Measurements from ENCODE around the gene PPP6R1. TPM values are rescaled to one million over a fixed set of nuclear protein-coding genes. Genes with fewer than 3 reads are reported as not detected.

The PPP6R1 gene
- total RNA-seq, 2 experiments from 2014 or later, result 89.6 to 161 TPM

DNA sequence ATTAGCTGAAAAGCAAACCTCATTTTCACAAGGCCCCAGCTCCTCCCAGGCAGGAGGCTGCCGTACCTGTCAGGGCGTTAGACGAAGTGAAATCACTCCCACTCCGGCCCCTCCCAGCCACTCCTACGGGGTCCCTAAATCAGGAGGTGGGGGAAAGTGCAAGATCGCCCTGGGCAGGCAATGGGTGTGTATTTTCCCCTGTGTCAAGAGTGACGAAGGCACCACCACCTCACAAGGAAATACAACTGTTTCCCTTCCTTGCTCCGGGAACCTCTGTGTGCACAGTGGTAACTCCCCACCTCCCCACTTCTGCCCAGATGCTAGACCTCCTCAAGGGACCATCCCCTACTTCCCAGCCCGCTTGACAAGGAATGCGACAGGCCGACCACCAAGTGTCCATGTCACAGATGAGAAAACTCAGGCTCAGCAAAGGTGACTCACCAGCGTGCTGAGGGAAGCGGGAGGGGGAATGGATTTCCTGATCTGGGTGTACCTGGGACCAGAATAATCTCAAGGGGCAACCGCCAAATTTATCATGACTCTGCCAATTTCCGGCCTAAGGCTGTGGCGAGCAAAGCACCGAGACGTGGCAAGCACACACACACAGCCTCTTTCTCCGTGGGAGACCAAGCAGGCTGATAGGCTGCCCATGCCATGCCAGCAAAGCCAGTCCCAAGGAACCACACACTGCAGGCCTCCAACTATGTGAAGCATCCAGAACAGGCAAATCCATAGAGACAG is 7.3 kb downstream of the PPP6R1 start:
- no peaks in the 10 kb centered on the region for H3K9me3 ChIP-seq (ENCODE audit: low read length)
- peaks cover 50% of the 10 kb centered on the region for H3K4me1 ChIP-seq (ENCODE audit: insufficient read depth, low read length, poor library complexity, severe bottlenecking)
- H2AFZ ChIP-seq (ENCODE audit: low read length), result no peak overlapping the region
- peak overlapping the region; percentile 98 for H3K4me2 ChIP-seq (ENCODE audit: low read length)
- no peak for TF ChIP-seq EZH2phosphoT487 (IDR thresholded peaks at IDR 0.05; ENCODE audit: borderline replicate concordance, low read depth, low read length)
- TF ChIP-seq, protein P1, sequence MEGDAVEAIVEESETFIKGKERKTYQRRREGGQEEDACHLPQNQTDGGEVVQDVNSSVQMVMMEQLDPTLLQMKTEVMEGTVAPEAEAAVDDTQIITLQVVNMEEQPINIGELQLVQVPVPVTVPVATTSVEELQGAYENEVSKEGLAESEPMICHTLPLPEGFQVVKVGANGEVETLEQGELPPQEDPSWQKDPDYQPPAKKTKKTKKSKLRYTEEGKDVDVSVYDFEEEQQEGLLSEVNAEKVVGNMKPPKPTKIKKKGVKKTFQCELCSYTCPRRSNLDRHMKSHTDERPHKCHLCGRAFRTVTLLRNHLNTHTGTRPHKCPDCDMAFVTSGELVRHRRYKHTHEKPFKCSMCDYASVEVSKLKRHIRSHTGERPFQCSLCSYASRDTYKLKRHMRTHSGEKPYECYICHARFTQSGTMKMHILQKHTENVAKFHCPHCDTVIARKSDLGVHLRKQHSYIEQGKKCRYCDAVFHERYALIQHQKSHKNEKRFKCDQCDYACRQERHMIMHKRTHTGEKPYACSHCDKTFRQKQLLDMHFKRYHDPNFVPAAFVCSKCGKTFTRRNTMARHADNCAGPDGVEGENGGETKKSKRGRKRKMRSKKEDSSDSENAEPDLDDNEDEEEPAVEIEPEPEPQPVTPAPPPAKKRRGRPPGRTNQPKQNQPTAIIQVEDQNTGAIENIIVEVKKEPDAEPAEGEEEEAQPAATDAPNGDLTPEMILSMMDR (conservative IDR thresholded peaks at IDR 0.05; ENCODE audit: low read length), result no peak
- CTCF ChIA-PET (ENCODE audit: unreplicated experiment), result no interaction called here
- intact Hi-C loops (cut with micrococcal nuclease; ENCODE audit: unreplicated experiment), result no loop called here
- POLR2A ChIA-PET, result interaction anchor here (0.6 to 1.0 kb wide), 5 partner anchors 24 to 396 kb away, joined by 3 read pairs; no protein-coding TSS in a partner anchor
- H4K20me1 ChIP-seq (ENCODE audit: insufficient read depth, low read length), result peaks cover 32% of the 10 kb centered on the region
- no TSS peak for BruUV-seq (replicated peaks)
- peak; percentile 52 for DNase-seq (ENCODE audit: low spot score)
- no peaks in the 10 kb centered on the region for H3K9me2 ChIP-seq (ENCODE audit: insufficient read depth, low read length)
- H3K36me3 ChIP-seq (ENCODE audit: insufficient read depth, low read length), result peaks cover 89% of the 10 kb centered on the region
- peak overlapping the region; percentile 58 for H3K4me3 ChIP-seq (ENCODE audit: low read depth, low read length, poor library complexity, severe bottlenecking)
- H3K79me2 ChIP-seq (ENCODE audit: insufficient read depth, low read depth, low read length), result peaks cover 87% of the 10 kb centered on the region
- peak overlapping the region; percentile 97 for H3K27ac ChIP-seq (ENCODE audit: low read depth, low read length, poor library complexity, severe bottlenecking)

DNA sequence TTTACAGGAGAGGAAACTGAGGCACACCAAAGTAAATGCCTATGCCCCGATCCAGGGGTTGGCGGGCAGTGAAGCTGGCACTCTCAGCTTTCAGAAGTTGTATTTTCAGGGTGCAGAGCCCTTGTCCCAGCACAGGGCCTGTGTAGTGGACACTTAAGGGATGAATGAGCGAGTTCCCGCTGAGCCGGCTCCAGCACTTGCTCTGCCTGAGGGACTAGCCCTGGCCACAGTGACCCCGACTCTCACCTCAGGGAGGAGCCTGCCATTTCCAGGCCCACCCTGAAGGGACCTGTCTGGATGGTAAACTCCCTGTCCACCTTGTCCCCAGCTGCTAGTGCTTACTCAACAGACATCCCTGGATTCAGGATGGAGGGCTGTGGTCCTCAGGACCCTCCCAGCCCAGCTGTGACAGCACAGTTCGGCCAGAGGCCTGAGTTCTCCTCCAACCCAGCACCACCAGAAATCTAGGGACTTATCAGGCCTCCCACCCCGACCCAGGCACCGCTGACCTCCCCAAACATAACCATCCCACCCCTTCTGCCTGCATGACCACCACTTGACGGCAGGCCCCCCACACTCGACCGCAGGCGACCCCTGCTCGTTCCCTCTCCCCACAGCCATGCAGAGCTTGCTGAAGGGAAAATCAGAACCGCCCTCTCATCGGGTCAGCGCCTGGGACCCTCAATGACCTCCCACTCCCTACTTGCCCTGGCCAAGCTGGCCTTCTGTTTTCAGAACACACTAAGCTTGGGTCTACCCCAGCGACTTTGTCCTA is 8.4 kb downstream of the PPP6R1 start:
- no peak overlapping the region for H2AFZ ChIP-seq (ENCODE audit: low read length)
- no TSS peak for BruUV-seq (replicated peaks)
- peaks cover 32% of the 10 kb centered on the region for H4K20me1 ChIP-seq (ENCODE audit: insufficient read depth, low read length)
- intact Hi-C loops (cut with micrococcal nuclease; ENCODE audit: unreplicated experiment), result no loop called here
- H3K4me1 ChIP-seq (ENCODE audit: insufficient read depth, low read length, poor library complexity, severe bottlenecking), result peaks cover 42% of the 10 kb centered on the region
- DNase-seq (ENCODE audit: low spot score), result no peak
- H3K9me2 ChIP-seq (ENCODE audit: insufficient read depth, low read length), result no peaks in the 10 kb centered on the region
- H3K36me3 ChIP-seq (ENCODE audit: insufficient read depth, low read length), result peaks cover 89% of the 10 kb centered on the region
- CTCF ChIA-PET (ENCODE audit: unreplicated experiment), result no interaction called here
- peaks cover 76% of the 10 kb centered on the region for H3K79me2 ChIP-seq (ENCODE audit: insufficient read depth, low read depth, low read length)
- TF ChIP-seq, protein P1 (conservative IDR thresholded peaks at IDR 0.05; ENCODE audit: low read length), result no peak
- no peak overlapping the region for H3K4me3 ChIP-seq (ENCODE audit: low read depth, low read length, poor library complexity, severe bottlenecking)
- POLR2A ChIA-PET, result interaction anchor here (0.6 to 1.0 kb wide), 3 partner anchors 26 to 397 kb away, joined by 3 read pairs; no protein-coding TSS in a partner anchor
- H3K27ac ChIP-seq (ENCODE audit: low read depth, low read length, poor library complexity, severe bottlenecking), result peak overlapping the region; percentile 97
- H3K4me2 ChIP-seq (ENCODE audit: low read length), result peak overlapping the region; percentile 98; the same call in 1 of the 2 replicates
- H3K9me3 ChIP-seq (ENCODE audit: low read length), result no peaks in the 10 kb centered on the region

Measured in OCI-LY7 (cell line).